Frontal cortex (tissue), 4 donors: ENCODE measurements around the gene KRTAP12-4. TPM values are rescaled to one million over a fixed set of nuclear protein-coding genes. Genes with fewer than 3 reads are reported as not detected.
"Not testable (repeated sequence)": the region's sequence is repeated elsewhere in the genome, so short reads cannot be mapped to it uniquely, and the experiment has no call there.

Experiments used
- DNase-seq, 2 donors: peaks; one replicate each; pipeline ENCODE4 v3.0.0; 2012; ENCODE audit warnings: low spot score in 2 of 2
- FAIRE-seq: peaks from 2 replicates; lab custom pipeline; 2012; peaks lifted over from hg19 to GRCh38; lab: Jason Lieb, UNC
- total RNA-seq: library from RNA; depleted of rRNA; stranded (reverse); fragments of >200 nt; gene quantifications from one replicate; pipeline ENCODE4 v1.2.3, GENCODE V29; 2014
- donor health status: control.
- donor health status: control.
- donor health status: control.

KRTAP12-4 gene
- total RNA-seq: not detected

GRCh38 chr21:44654576-44655175 is at the start of gene KRTAP12-4:
KRTAP12-4 (minus strand) TSS chr21:44654659; CDS start chr21:44654614, 45 bp downstream.
- FAIRE-seq (no peak), DNase-seq (no peak)

- no peak for FAIRE-seq
- no peak for DNase-seq
Observed at GRCh38 chr21:44703731-44704635, 49.5 kb upstream of the KRTAP12-4 start.

GRCh38 chr21:44702973-44703730 is 48.7 kb upstream of the KRTAP12-4 start:
- FAIRE-seq: no peak
- DNase-seq: no peak

GRCh38 chr21:44702111-44702972 is 47.9 kb upstream of the KRTAP12-4 start:
- no peak for FAIRE-seq
- no peak for DNase-seq

DNA sequence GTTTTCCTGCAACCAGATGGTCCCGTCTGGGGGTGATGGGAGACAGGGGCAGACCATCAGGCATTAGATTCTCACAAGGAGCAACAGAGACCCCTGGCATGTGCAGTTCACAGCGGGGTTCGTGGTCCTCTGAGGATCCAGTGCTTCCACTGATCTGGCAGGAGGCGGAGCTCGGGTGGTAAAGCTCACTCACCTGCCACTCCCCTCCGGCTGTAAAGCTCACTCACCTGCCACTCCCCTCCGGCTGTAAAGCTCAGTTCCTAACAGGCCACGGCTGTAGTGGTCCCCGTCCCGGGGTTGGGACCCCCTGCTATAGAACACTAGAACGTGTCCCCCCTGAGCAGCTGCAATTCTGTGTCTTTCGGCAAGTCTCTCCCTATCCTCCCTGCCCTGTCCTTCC is 47.1 kb upstream of the KRTAP12-4 start:
- FAIRE-seq (no peak), DNase-seq (no peak)

DNA sequence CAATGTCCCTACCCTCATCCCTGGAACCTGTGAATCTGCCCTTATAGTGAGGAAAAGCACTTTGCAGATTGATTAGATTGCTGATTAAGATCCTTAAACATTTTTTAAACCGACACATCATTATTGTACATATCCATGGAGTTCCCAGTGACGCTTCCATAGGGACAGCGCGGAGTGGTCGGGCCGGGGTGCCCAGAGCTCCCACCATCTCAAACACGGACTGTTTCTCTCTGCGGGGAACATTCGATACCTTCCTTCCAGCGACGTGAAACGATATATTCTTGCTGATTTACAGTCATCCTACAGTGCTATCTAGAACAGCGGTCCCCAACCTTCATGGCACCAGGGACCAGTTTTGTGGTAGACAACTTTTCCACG is 46.6 kb upstream of the KRTAP12-4 start:
- DNase-seq (no peak), FAIRE-seq (no peak)

- DNase-seq: no peak
Observed at GRCh38 chr21:44700101-44701022, 45.9 kb upstream of the KRTAP12-4 start.

GRCh38 chr21:44699502-44700001 is 45.1 kb upstream of the KRTAP12-4 start:
- DNase-seq (no peak), FAIRE-seq (no peak)

More at GRCh38 chr21:44700101-44701022, 45.9 kb upstream of the KRTAP12-4 start:
- no peak for FAIRE-seq

DNA sequence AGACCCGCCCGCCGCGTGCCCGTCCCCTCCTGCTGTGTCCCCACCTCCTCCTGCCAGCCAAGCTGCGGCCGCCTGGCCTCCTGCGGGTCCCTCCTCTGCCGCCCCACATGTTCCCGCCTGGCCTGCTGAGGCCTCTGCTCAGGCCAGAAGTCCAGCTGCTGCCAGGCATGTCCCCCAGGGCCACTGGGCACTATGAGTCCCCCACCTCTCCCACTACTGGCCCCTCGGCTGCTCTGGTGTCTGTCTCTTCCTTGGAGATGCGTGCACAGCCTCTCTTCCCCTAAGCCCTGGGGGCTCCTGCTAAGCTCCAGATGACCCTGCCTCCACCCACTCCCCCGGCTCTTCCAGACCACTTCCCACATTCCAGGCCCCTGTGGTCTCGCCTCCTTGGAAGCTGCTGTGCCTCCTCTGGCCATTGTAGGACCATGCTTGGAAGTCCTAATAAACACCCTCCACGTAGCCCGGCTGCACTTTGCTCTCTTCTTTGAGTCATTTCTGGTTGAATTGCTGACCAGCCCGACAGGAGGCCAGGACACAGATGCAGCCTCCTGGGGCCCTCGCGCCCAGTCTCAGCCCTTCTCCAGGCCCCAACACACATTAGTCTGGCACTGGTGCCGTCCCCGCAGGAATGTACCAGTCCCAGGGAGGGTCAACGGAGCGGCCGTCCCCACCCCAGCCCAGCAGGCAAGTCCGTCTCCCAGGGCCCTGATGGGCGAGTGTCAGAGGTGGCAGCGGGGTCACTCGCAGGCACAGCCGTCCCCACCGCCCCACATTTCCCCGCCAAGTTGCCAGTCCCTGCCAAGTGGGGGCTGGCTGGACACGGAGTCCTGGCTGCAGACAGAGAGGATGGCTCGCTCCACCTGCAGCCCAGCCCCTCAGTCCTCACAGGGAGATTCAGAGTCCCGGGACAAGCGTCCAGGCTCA is 43.6 kb upstream of the KRTAP12-4 start:
- DNase-seq (no peak), FAIRE-seq (no peak)

DNA sequence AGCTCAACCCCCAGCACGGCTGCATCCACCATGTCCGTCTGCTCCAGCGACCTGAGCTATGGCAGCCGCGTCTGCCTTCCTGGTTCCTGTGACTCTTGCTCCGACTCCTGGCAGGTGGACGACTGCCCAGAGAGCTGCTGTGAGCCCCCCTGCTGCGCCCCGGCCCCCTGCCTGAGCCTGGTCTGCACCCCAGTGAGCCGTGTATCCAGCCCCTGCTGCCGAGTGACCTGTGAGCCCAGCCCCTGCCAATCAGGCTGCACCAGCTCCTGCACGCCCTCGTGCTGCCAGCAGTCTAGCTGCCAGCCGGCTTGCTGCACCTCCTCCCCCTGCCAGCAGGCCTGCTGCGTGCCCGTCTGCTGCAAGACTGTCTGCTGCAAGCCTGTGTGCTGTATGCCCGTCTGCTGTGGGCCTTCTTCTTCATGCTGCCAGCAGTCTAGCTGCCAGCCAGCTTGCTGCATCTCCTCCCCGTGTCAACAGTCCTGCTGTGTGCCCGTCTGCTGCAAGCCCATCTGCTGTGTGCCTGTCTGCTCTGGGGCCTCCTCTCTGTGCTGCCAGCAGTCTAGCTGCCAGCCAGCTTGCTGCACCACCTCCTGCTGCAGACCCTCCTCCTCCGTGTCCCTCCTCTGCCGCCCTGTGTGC is 42.8 kb upstream of the KRTAP12-4 start, which contains the start of gene KRTAP10-12:
TSS of gene KRTAP10-12 (plus strand) at position 1 of the 639 bp plus-strand sequence. CDS start at position 31, 30 bp downstream.
- DNase-seq, FAIRE-seq: not testable (repeated sequence)

GRCh38 chr21:44696572-44696971 is 42.1 kb upstream of the KRTAP12-4 start:
- DNase-seq (no peak), FAIRE-seq (no peak)

GRCh38 chr21:44695641-44696040 is 41.2 kb upstream of the KRTAP12-4 start:
- no peak for DNase-seq

GRCh38 chr21:44695184-44695583 is 40.7 kb upstream of the KRTAP12-4 start:
- FAIRE-seq: no peak
- DNase-seq: no peak

More at GRCh38 chr21:44695641-44696040, 41.2 kb upstream of the KRTAP12-4 start:
- no peak for FAIRE-seq

- DNase-seq (no peak), FAIRE-seq (no peak)
Observed at GRCh38 chr21:44694776-44695175, 40.3 kb upstream of the KRTAP12-4 start.

GRCh38 chr21:44692798-44693512 is 38.5 kb upstream of the KRTAP12-4 start:
- no peak for FAIRE-seq
- DNase-seq: no peak

DNA sequence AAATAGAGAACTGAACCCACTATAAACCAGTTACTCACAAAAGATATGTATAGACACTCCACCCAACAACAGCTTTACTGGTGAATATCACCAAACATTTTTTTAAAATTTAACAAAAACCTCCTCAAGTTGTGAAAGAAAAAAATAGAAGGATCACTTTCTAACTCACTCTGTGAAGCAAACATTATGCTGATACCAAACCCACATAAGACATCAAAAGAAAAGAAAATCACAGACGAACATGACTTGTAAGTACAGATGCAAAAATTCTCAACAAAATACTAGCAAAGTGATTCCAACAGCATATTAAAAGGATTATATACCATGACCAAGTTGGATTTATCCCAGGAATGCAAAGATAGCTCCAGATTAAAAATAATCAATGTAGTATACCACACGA is 37.2 kb upstream of the KRTAP12-4 start:
- no peak for FAIRE-seq
- no peak for DNase-seq
